HUES48 (cell line): ENCODE measurements around the gene ERC1.

Source experiments
- H3K27ac ChIP-seq: one replicate; pipeline ENCODE4 v1.7.0; 2013; ENCODE audit warnings: low read depth, low read length, inconsistent platforms
- H3K27me3 ChIP-seq: 2 replicates; pipeline ENCODE4 v1.6.1; 2013; ENCODE audit warnings: mild to moderate bottlenecking, low read length; ENCODE audit not compliant: control insufficient read depth, insufficient read depth
- H3K36me3 ChIP-seq: 2 replicates; pipeline ENCODE4 v1.6.1; 2013; ENCODE audit warnings: low read length; ENCODE audit not compliant: control insufficient read depth, insufficient read depth
- H3K4me1 ChIP-seq: 2 replicates; pipeline ENCODE4 v1.6.1; 2013; ENCODE audit warnings: mild to moderate bottlenecking, low read length; ENCODE audit not compliant: control insufficient read depth, insufficient read depth
- H3K4me3 ChIP-seq: 2 replicates; pipeline ENCODE4 v1.5.1; 2013; ENCODE audit warnings: mild to moderate bottlenecking, low read depth, low read length
- H3K9ac ChIP-seq: 2 replicates; pipeline ENCODE4 v1.6.1; 2013; ENCODE audit warnings: mild to moderate bottlenecking, low read depth, low read length, moderate library complexity
- H3K9me3 ChIP-seq: 2 replicates; pipeline ENCODE4 v1.6.1; 2013; ENCODE audit warnings: low read length; ENCODE audit not compliant: control insufficient read depth, insufficient read depth

ERC1 gene

GRCh38 chr12:1498199-1498740 lies 507.2 kb downstream of the ERC1 start:
- Histone ChIP-seq H3K27me3 (no peaks in the 10 kb centered on the region), H3K4me3 (no peak overlapping the region), H3K9ac (no peak overlapping the region), H3K36me3 (no peaks in the 10 kb centered on the region), H3K4me1 (no peaks in the 10 kb centered on the region), H3K9me3 (no peaks in the 10 kb centered on the region), H3K27ac (no peak overlapping the region)

GRCh38 chr12:1499351-1499750 lies 508.3 kb downstream of the ERC1 start:
- no peaks in the 10 kb centered on the region for H3K27me3 ChIP-seq
- H3K4me1 ChIP-seq, result no peaks in the 10 kb centered on the region
- H3K4me3 ChIP-seq, result no peak overlapping the region
- H3K9me3 ChIP-seq, result no peaks in the 10 kb centered on the region
- H3K9ac ChIP-seq, result no peak overlapping the region
- H3K27ac ChIP-seq, result no peak overlapping the region
- no peaks in the 10 kb centered on the region for H3K36me3 ChIP-seq

- no peak overlapping the region for H3K4me3 ChIP-seq
- no peaks in the 10 kb centered on the region for H3K27me3 ChIP-seq
- no peak overlapping the region for H3K27ac ChIP-seq
- no peaks in the 10 kb centered on the region for H3K4me1 ChIP-seq
- H3K9me3 ChIP-seq, result no peaks in the 10 kb centered on the region
- H3K36me3 ChIP-seq, result no peaks in the 10 kb centered on the region
- H3K9ac ChIP-seq, result no peak overlapping the region
These were observed 509.2 kb downstream of the ERC1 start for GRCh38 chr12:1500095-1500801.

GRCh38 chr12:1501001-1501400 lies 510.0 kb downstream of the ERC1 start:
- H3K4me3 ChIP-seq, result no peak overlapping the region
- H3K9me3 ChIP-seq, result no peaks in the 10 kb centered on the region
- no peaks in the 10 kb centered on the region for H3K27me3 ChIP-seq
- H3K36me3 ChIP-seq, result no peaks in the 10 kb centered on the region
- no peaks in the 10 kb centered on the region for H3K4me1 ChIP-seq
- no peak overlapping the region for H3K9ac ChIP-seq
- no peak overlapping the region for H3K27ac ChIP-seq

GRCh38 chr12:1501695-1502378 lies 510.8 kb downstream of the ERC1 start:
- H3K9me3 ChIP-seq, result no peaks in the 10 kb centered on the region
- H3K27ac ChIP-seq, result no peak overlapping the region
- H3K9ac ChIP-seq, result no peak overlapping the region
- no peak overlapping the region for H3K4me3 ChIP-seq
- no peaks in the 10 kb centered on the region for H3K36me3 ChIP-seq
- H3K4me1 ChIP-seq, result no peaks in the 10 kb centered on the region
- no peaks in the 10 kb centered on the region for H3K27me3 ChIP-seq

GRCh38 chr12:1502379-1502720 lies 511.3 kb downstream of the ERC1 start:
- no peaks in the 10 kb centered on the region for H3K4me1 ChIP-seq
- no peaks in the 10 kb centered on the region for H3K36me3 ChIP-seq
- H3K4me3 ChIP-seq, result no peak overlapping the region
- H3K27me3 ChIP-seq, result no peaks in the 10 kb centered on the region
- H3K27ac ChIP-seq, result no peak overlapping the region
- no peaks in the 10 kb centered on the region for H3K9me3 ChIP-seq
- H3K9ac ChIP-seq, result no peak overlapping the region

- no peak overlapping the region for H3K9ac ChIP-seq
- no peak overlapping the region for H3K27ac ChIP-seq
- no peaks in the 10 kb centered on the region for H3K9me3 ChIP-seq
- no peaks in the 10 kb centered on the region for H3K36me3 ChIP-seq
- no peaks in the 10 kb centered on the region for H3K4me1 ChIP-seq
- no peaks in the 10 kb centered on the region for H3K27me3 ChIP-seq
- H3K4me3 ChIP-seq, result no peak overlapping the region
These were observed 511.8 kb downstream of the ERC1 start for GRCh38 chr12:1502831-1503230.

GRCh38 chr12:1503281-1503711 lies 512.3 kb downstream of the ERC1 start:
- Histone ChIP-seq H3K9me3 (no peaks in the 10 kb centered on the region), H3K27ac (no peak overlapping the region), H3K4me3 (no peak overlapping the region), H3K36me3 (no peaks in the 10 kb centered on the region), H3K27me3 (no peaks in the 10 kb centered on the region), H3K9ac (no peak overlapping the region), H3K4me1 (no peaks in the 10 kb centered on the region)

- Histone ChIP-seq H3K36me3 (no peaks in the 10 kb centered on the region), H3K27ac (no peak overlapping the region), H3K4me3 (no peak overlapping the region), H3K9ac (no peak overlapping the region), H3K27me3 (no peaks in the 10 kb centered on the region), H3K9me3 (no peaks in the 10 kb centered on the region), H3K4me1 (no peaks in the 10 kb centered on the region)
These were observed 513.4 kb downstream of the ERC1 start for GRCh38 chr12:1504304-1504894.

GRCh38 chr12:1504895-1505311 lies 513.9 kb downstream of the ERC1 start:
- no peaks in the 10 kb centered on the region for H3K4me1 ChIP-seq
- H3K4me3 ChIP-seq, result no peak overlapping the region
- no peaks in the 10 kb centered on the region for H3K27me3 ChIP-seq
- H3K9me3 ChIP-seq, result no peaks in the 10 kb centered on the region
- H3K9ac ChIP-seq, result no peak overlapping the region
- H3K27ac ChIP-seq, result no peak overlapping the region
- H3K36me3 ChIP-seq, result no peaks in the 10 kb centered on the region

- H3K4me3 ChIP-seq, result no peak overlapping the region
- no peak overlapping the region for H3K27ac ChIP-seq
- H3K27me3 ChIP-seq, result no peaks in the 10 kb centered on the region
- H3K9me3 ChIP-seq, result no peaks in the 10 kb centered on the region
- no peaks in the 10 kb centered on the region for H3K4me1 ChIP-seq
- no peaks in the 10 kb centered on the region for H3K36me3 ChIP-seq
- no peak overlapping the region for H3K9ac ChIP-seq
These were observed 514.6 kb downstream of the ERC1 start for GRCh38 chr12:1505576-1505975.
